Hepatocyte (in vitro differentiated cells): ENCODE measurements around the gene PRSS56. TPM values are rescaled to one million over a fixed set of nuclear protein-coding genes. Genes with fewer than 3 reads are reported as not detected.

Experiments
- DNase-seq: peaks from one replicate; pipeline ENCODE4 v3.0.0-alpha.2; 2016; ENCODE audit warnings: low spot score
- H2AFZ ChIP-seq: fragments of 200-600 bp; sonication (generic); 2 replicates; pipeline ENCODE4 v1.6.0; 2016; ENCODE audit warnings: antibody characterized with exemption, mild to moderate bottlenecking
- H3K27ac ChIP-seq: fragments of 200-600 bp; sonication (generic); 2 replicates; pipeline ENCODE4 v1.5.1; 2016; ENCODE audit warnings: mild to moderate bottlenecking
- H3K27me3 ChIP-seq: fragments of 200-600 bp; sonication (generic); 2 replicates; pipeline ENCODE4 v1.6.1; 2016
- H3K36me3 ChIP-seq: fragments of 200-600 bp; sonication (generic); replicated peaks from 2 replicates; pipeline ENCODE4 v1.5.1; 2016; ENCODE audit warnings: low read depth; ENCODE audit not compliant: insufficient read depth
- H3K4me1 ChIP-seq: fragments of 200-600 bp; sonication (generic); 2 replicates; pipeline ENCODE4 v1.5.1; 2016; ENCODE audit warnings: mild to moderate bottlenecking, moderate library complexity; ENCODE audit not compliant: insufficient read depth
- H3K4me2 ChIP-seq: fragments of 200-600 bp; sonication (generic); 2 replicates; pipeline ENCODE4 v1.6.0; 2016
- H3K4me3 ChIP-seq: fragments of 200-600 bp; sonication (generic); 2 replicates; pipeline ENCODE4 v1.5.1; 2016; ENCODE audit warnings: mild to moderate bottlenecking
- H3K79me2 ChIP-seq: fragments of 200-600 bp; sonication (generic); 2 replicates; pipeline ENCODE4 v1.6.0; 2017; ENCODE audit warnings: mild to moderate bottlenecking
- H3K9me2 ChIP-seq: fragments of 200-600 bp; sonication (generic); replicated peaks from 2 replicates; pipeline ENCODE4 v1.6.0; 2017; ENCODE audit warnings: mild to moderate bottlenecking; ENCODE audit not compliant: insufficient read depth
- H3K9me3 ChIP-seq: fragments of 200-600 bp; sonication (generic); 2 replicates; pipeline ENCODE4 v1.5.1; 2016; ENCODE audit warnings: low read depth, mild to moderate bottlenecking
- H4K20me1 ChIP-seq: fragments of 200-600 bp; sonication (generic); 2 replicates; pipeline ENCODE4 v1.6.0; 2016; ENCODE audit warnings: mild to moderate bottlenecking; ENCODE audit not compliant: insufficient read depth, poor library complexity, severe bottlenecking
- CTCF ChIP-seq: fragments of 200-600 bp; sonication (generic); IDR thresholded peaks from 2 replicates; pipeline ENCODE4 v1.5.1; 2016; ENCODE audit warnings: antibody characterized with exemption, mild to moderate bottlenecking; ENCODE audit not compliant: poor library complexity
- EZH2 ChIP-seq: fragments of 200-600 bp; sonication (generic); IDR thresholded peaks from 2 replicates; pipeline ENCODE4 v1.6.1; 2016; ENCODE audit warnings: antibody characterized with exemption, mild to moderate bottlenecking, borderline replicate concordance
- EZH2phosphoT487 ChIP-seq: fragments of 200-600 bp; sonication (generic); IDR thresholded peaks from one replicate; pipeline ENCODE4 v1.6.1; 2018; ENCODE audit warnings: antibody characterized with exemption, mild to moderate bottlenecking, low read depth, moderate library complexity; ENCODE audit not compliant: unreplicated experiment, severe bottlenecking
- WGBS: methylation state at CpG from one replicate; pipeline ENCODE4 v1.1.6; 2016; ENCODE audit warnings: low lambda C conversion rate; ENCODE audit errors: missing lambda C conversion rate; 5-methylcytosine and 5-hydroxymethylcytosine counted together
- polyA plus RNA-seq: library from polyadenylated mRNA; unstranded; fragments of >200 nt; fragmentation: Nextera tagmentation; extraction: Ambion mirVana; gene quantifications from 2 replicates; pipeline ENCODE4 v1.2.1, GENCODE V29; 2016
- total RNA-seq: library from RNA; depleted of rRNA; stranded (reverse); fragments of >200 nt; gene quantifications from 2 replicates; pipeline ENCODE4 v1.2.3, GENCODE V29; 2014

The PRSS56 gene
- total and polyA plus RNA-seq, 2 experiments from 2014 or later = not detected

GRCh38 chr2:232533944-232534710 is 13.9 kb downstream of the PRSS56 start:
- 89% methylated on average over 12 of the region's 13 CpGs for WGBS
- Histone ChIP-seq H3K4me1 (no peaks in the 10 kb centered on the region), H3K36me3 (no peaks in the 10 kb centered on the region), H3K79me2 (no peaks in the 10 kb centered on the region), H3K27ac (no peak overlapping the region), H3K4me2 (no peak overlapping the region), H2AFZ (no peak overlapping the region), H3K4me3 (no peak overlapping the region), H4K20me1 (no peaks in the 10 kb centered on the region), H3K27me3 (no peaks in the 10 kb centered on the region), H3K9me3 (no peaks in the 10 kb centered on the region), H3K9me2 (no peaks in the 10 kb centered on the region)
- DNase-seq = no peak
- TF ChIP-seq CTCF = no peak
- no peak for TF ChIP-seq EZH2phosphoT487
- TF ChIP-seq EZH2 = no peak

- no peak overlapping the region for H2AFZ ChIP-seq
- no peaks in the 10 kb centered on the region for H3K9me3 ChIP-seq
- no peak overlapping the region for H3K4me2 ChIP-seq
- no peaks in the 10 kb centered on the region for H3K4me1 ChIP-seq
- H3K9me2 ChIP-seq = no peaks in the 10 kb centered on the region
- no peaks in the 10 kb centered on the region for H4K20me1 ChIP-seq
- H3K27ac ChIP-seq = no peak overlapping the region
- H3K27me3 ChIP-seq = no peaks in the 10 kb centered on the region
- 82% methylated on average over 14 of the region's 14 CpGs for WGBS
- H3K79me2 ChIP-seq = no peaks in the 10 kb centered on the region
- H3K4me3 ChIP-seq = no peak overlapping the region
- no peaks in the 10 kb centered on the region for H3K36me3 ChIP-seq
- TF ChIP-seq CTCF (no peak), EZH2phosphoT487 (no peak), EZH2 (no peak)
- DNase-seq = no peak
Measured at GRCh38 chr2:232534940-232535651, 14.9 kb downstream of the PRSS56 start.

- 93% methylated on average over 5 of the region's 5 CpGs for WGBS
- Histone ChIP-seq H3K4me1 (no peaks in the 10 kb centered on the region), H3K27ac (no peak overlapping the region), H3K36me3 (no peaks in the 10 kb centered on the region), H3K9me2 (no peaks in the 10 kb centered on the region), H4K20me1 (no peaks in the 10 kb centered on the region), H3K27me3 (no peaks in the 10 kb centered on the region), H3K9me3 (no peaks in the 10 kb centered on the region), H2AFZ (no peak overlapping the region), H3K4me2 (no peak overlapping the region), H3K79me2 (no peaks in the 10 kb centered on the region), H3K4me3 (no peak overlapping the region)
- TF ChIP-seq EZH2 (no peak), CTCF (no peak), EZH2phosphoT487 (no peak)
- DNase-seq = no peak
Measured at GRCh38 chr2:232535761-232536530, 15.8 kb downstream of the PRSS56 start.
